Thyroid gland (tissue), 4 donors: Measurements from ENCODE around the gene ITPR3. TPM values are rescaled to one million over a fixed set of nuclear protein-coding genes. Genes with fewer than 3 reads are reported as not detected.

Experiments used
- DNase-seq, 2 donors: peaks; one replicate each; pipeline ENCODE4 v3.0.0-alpha.2; 2019
- H3K27ac ChIP-seq, 3 donors: fragments of 200-600 bp; sonication (generic); 1 replicate in 2 of 3; 2 replicates in 1 of 3; pipeline ENCODE4 v1.5.1; 2016 to 2019; ENCODE audit warnings: mild to moderate bottlenecking in 1 of 3, moderate library complexity in 1 of 3
- H3K27me3 ChIP-seq: fragments of 200-600 bp; sonication (generic); one replicate; pipeline ENCODE4 v1.5.1; 2019
- H3K36me3 ChIP-seq, 2 donors: fragments of 200-600 bp; sonication (generic); one replicate each; pipeline ENCODE4 v1.5.1; 2016 to 2019
- H3K4me1 ChIP-seq, 2 donors: fragments of 200-600 bp; sonication (generic); one replicate each; pipeline ENCODE4 v1.5.1; 2017 to 2019
- H3K4me3 ChIP-seq, 3 donors: fragments of 200-600 bp; sonication (generic); replicated peaks in 1 of 3; 1 replicate in 2 of 3; 2 replicates in 1 of 3; pipeline ENCODE4 v1.5.1; 2016; ENCODE audit warnings: mild to moderate bottlenecking in 1 of 3
- H3K9me3 ChIP-seq: fragments of 200-600 bp; sonication (generic); one replicate; pipeline ENCODE4 v1.5.1; 2017
- CTCF ChIP-seq, 6 experiments: fragments of 200-600 bp in 3 of 6; fragments of 450-650 bp in 3 of 6; sonication (generic) in 3 of 6; IDR thresholded peaks; one replicate each; pipeline ENCODE4 v1.5.1; 2016 to 2019; ENCODE audit warnings: antibody characterized with exemption in 6 of 6, mild to moderate bottlenecking in 2 of 6, inconsistent platforms in 1 of 6, moderate library complexity in 1 of 6
- POLR2A ChIP-seq, 2 donors: fragments of 450-650 bp; IDR thresholded peaks; one replicate each; pipeline ENCODE4 v1.6.1; 2017; ENCODE audit warnings: antibody characterized with exemption in 2 of 2, mild to moderate bottlenecking in 2 of 2, moderate library complexity in 1 of 2
- WGBS, 2 donors: methylation state at CpG; one replicate each; pipeline ENCODE4 v1.1.5; 2017; 5-methylcytosine and 5-hydroxymethylcytosine counted together
- intact Hi-C: fragments of 100-400 bp; cut with DNase I; formaldehyde crosslinking; loops from one replicate; pipeline ENCODE4 v1.15.1; 2023
- total RNA-seq, 4 donors: library from RNA; depleted of rRNA; stranded (reverse); fragments of >200 nt; gene quantifications; one replicate each; pipeline ENCODE4 v1.2.3, GENCODE V29; 2016

The ITPR3 gene
- total RNA-seq, 4 donors from 2014 or later = 77.8 to 145 (median 105) TPM

DNA sequence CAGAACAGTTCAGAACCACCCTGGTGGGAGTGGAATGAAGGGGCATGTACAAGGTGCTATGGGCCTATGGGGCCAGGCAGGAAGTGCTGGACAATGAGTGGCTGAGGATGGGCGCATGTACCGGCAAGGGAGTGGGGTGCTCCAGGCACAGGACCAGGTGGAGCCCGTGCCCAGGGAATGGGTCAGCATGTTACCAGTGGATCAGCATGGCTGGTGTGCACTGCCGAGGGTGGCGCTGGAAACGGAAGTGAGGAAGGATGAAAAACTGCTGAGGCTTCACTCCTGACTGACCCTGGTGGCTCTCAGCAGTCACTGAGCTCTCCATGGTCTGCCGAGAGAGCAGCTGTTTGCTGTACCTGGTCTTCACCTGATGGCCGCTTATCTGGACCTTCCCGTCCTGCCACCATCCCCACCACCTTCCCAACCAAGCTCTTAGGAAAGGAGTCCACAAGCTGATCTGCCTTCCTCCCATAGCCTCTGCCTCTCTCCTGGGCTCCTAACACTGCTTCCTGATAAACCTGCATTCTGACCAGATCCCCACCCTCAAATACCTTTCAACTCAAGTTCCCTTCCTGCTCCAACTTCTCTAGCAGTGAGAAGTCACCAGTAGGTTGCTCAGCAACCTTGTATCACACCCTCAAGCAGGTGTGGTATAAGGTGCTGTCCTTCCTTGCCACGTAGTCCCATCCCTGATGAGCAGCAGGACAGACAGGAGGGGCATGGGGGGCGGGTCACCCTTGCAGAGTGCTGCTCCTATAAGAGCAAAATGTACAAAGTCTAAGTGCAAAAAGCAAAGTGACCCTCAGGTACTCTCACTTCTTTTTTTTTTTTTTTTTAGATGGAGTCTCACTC is 83.3 kb downstream of the ITPR3 start:
- intact Hi-C loops = no loop called here
- TF ChIP-seq CTCF (IDR thresholded peaks at IDR 0.05) = no peak
- no peak for TF ChIP-seq POLR2A (IDR thresholded peaks at IDR 0.05)

GRCh38 chr6:33705268-33705885 is 84.3 kb downstream of the ITPR3 start:
- Histone ChIP-seq H3K4me1 (peaks cover 6 to 8% of the 10 kb centered on the region in 2 donors), H3K36me3 (no peaks in the 10 kb centered on the region), H3K4me3 (no peak overlapping the region), H3K27ac (no peak overlapping the region), H3K27me3 (no peaks in the 10 kb centered on the region), H3K9me3 (no peaks in the 10 kb centered on the region)
- intact Hi-C loops = no loop called here
- DNase-seq = no peak
- WGBS, 2 donors = 73% methylated on average over 9 of the region's 9 CpGs
- TF ChIP-seq POLR2A (IDR thresholded peaks at IDR 0.05) (no peak), CTCF (IDR thresholded peaks at IDR 0.05) (no peak)

More for the DNA sequence above, 83.3 kb downstream of the ITPR3 start:
- no peak overlapping the region for H3K4me3 ChIP-seq
- H3K4me1 ChIP-seq = peaks cover 6 to 7% of the 10 kb centered on the region in 2 donors
- no peaks in the 10 kb centered on the region for H3K36me3 ChIP-seq
- DNase-seq = no peak
- 78 to 83% methylated on average over 8 to 11 of the region's 11 CpGs for WGBS, 2 donors
- no peak overlapping the region for H3K27ac ChIP-seq
- no peaks in the 10 kb centered on the region for H3K9me3 ChIP-seq
- H3K27me3 ChIP-seq = no peaks in the 10 kb centered on the region

- Histone ChIP-seq H3K27ac (no peak overlapping the region), H3K27me3 (no peaks in the 10 kb centered on the region), H3K4me3 (no peak overlapping the region), H3K9me3 (no peaks in the 10 kb centered on the region), H3K36me3 (no peaks in the 10 kb centered on the region), H3K4me1 (peaks cover 10 to 14% of the 10 kb centered on the region in 2 donors)
- no peak for DNase-seq
- 73 to 87% methylated on average over 16 of the region's 16 CpGs for WGBS, 2 donors
- TF ChIP-seq POLR2A (IDR thresholded peaks at IDR 0.05) = no peak
- TF ChIP-seq CTCF (IDR thresholded peaks at IDR 0.05) = no peak
- intact Hi-C loops = no loop called here
These were observed 85.0 kb downstream of the ITPR3 start for GRCh38 chr6:33705955-33706725.

DNA sequence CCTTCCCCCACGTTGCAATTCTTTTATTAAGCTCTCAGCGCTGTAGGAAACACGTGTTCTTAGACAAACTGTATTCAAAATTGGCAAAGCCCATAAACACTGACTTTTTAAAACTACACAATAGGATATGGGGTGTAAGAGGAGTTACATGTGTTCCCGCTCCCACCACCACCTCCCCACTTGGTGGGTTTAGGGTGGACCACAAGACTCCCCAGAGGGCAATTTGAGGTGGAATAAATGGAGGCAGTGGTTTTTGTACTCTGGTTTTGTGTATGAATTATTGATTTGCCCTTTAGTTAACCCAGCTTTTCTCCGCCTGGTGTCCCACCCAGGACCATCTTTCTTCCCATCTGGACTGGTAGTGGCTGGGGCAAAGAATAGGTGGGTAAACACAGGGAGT is 86.6 kb downstream of the ITPR3 start:
- Histone ChIP-seq H3K27ac (no peak overlapping the region), H3K4me3 (no peak overlapping the region), H3K36me3 (no peaks in the 10 kb centered on the region), H3K27me3 (no peaks in the 10 kb centered on the region), H3K9me3 (no peaks in the 10 kb centered on the region), H3K4me1 (peaks cover 13 to 20% of the 10 kb centered on the region in 2 donors)
- WGBS, 2 donors = 95 to 96% methylated on average over 5 of the region's 5 CpGs
- TF ChIP-seq CTCF (IDR thresholded peaks at IDR 0.05) (no peak), POLR2A (IDR thresholded peaks at IDR 0.05) (no peak)
- intact Hi-C loops = no loop called here
- no peak for DNase-seq
